ENCODE data around the gene PSMD5. TPM values are rescaled to one million over a fixed set of nuclear protein-coding genes. Genes with fewer than 3 reads are reported as not detected.
A peak's percentile ranks its signal among the peaks of the same experiment; 100 is the strongest.

The PSMD5 gene
- total RNA-seq, 1 donor from 2014 or later: 54.3 TPM

- Mint-ChIP-seq H3K4me1 (ENCODE audit: low read depth) (peaks cover 9% of the 10 kb centered on the region), H3K4me3 (ENCODE audit: unreplicated experiment) (no peak overlapping the region), H3K27ac (ENCODE audit: unreplicated experiment) (no peak overlapping the region), H3K36me3 (ENCODE audit: low read depth) (peaks cover 31% of the 10 kb centered on the region), H3K9me3 (ENCODE audit: low read depth) (no peaks in the 10 kb centered on the region), H3K27me3 (ENCODE audit: low read depth) (no peaks in the 10 kb centered on the region)
- TF ChIP-seq CTCF (IDR thresholded peaks at IDR 0.05): no peak
- DNase-seq (ENCODE audit: low spot score): no peak
These were observed 13.3 kb upstream of the PSMD5 start for GRCh38 chr9:120855827-120856670.

GRCh38 chr9:120854596-120855327 is 12.0 kb upstream of the PSMD5 start:
- H3K4me1 Mint-ChIP-seq (ENCODE audit: low read depth): peaks cover 9% of the 10 kb centered on the region
- no peak overlapping the region for H3K4me3 Mint-ChIP-seq (ENCODE audit: unreplicated experiment)
- H3K27me3 Mint-ChIP-seq (ENCODE audit: low read depth): no peaks in the 10 kb centered on the region
- no peaks in the 10 kb centered on the region for H3K9me3 Mint-ChIP-seq (ENCODE audit: low read depth)
- peaks cover 19% of the 10 kb centered on the region for H3K36me3 Mint-ChIP-seq (ENCODE audit: low read depth)
- DNase-seq (ENCODE audit: low spot score): no peak
- TF ChIP-seq CTCF (IDR thresholded peaks at IDR 0.05): no peak
- no peak overlapping the region for H3K27ac Mint-ChIP-seq (ENCODE audit: unreplicated experiment)

- Mint-ChIP-seq H3K36me3 (ENCODE audit: low read depth) (peaks cover 9% of the 10 kb centered on the region), H3K4me3 (ENCODE audit: unreplicated experiment) (no peak overlapping the region), H3K9me3 (ENCODE audit: low read depth) (no peaks in the 10 kb centered on the region), H3K4me1 (ENCODE audit: low read depth) (peaks cover 9% of the 10 kb centered on the region), H3K27me3 (ENCODE audit: low read depth) (no peaks in the 10 kb centered on the region), H3K27ac (ENCODE audit: unreplicated experiment) (peak overlapping the region; percentile 32)
- DNase-seq (ENCODE audit: low spot score): no peak
- no peak for TF ChIP-seq CTCF (IDR thresholded peaks at IDR 0.05)
These were observed 10.5 kb upstream of the PSMD5 start for GRCh38 chr9:120853198-120853597.

GRCh38 chr9:120852240-120853010 is 9.7 kb upstream of the PSMD5 start:
- Mint-ChIP-seq H3K27me3 (ENCODE audit: low read depth) (no peaks in the 10 kb centered on the region), H3K4me1 (ENCODE audit: low read depth) (peaks cover 9% of the 10 kb centered on the region), H3K27ac (ENCODE audit: unreplicated experiment) (peak overlapping the region; percentile 25), H3K4me3 (ENCODE audit: unreplicated experiment) (no peak overlapping the region), H3K9me3 (ENCODE audit: low read depth) (no peaks in the 10 kb centered on the region), H3K36me3 (ENCODE audit: low read depth) (peaks cover 3% of the 10 kb centered on the region)
- DNase-seq (ENCODE audit: low spot score): no peak
- TF ChIP-seq CTCF (IDR thresholded peaks at IDR 0.05): no peak

GRCh38 chr9:120851449-120851848 is 8.7 kb upstream of the PSMD5 start:
- TF ChIP-seq CTCF (IDR thresholded peaks at IDR 0.05): no peak
- no peak for DNase-seq (ENCODE audit: low spot score)
- no peaks in the 10 kb centered on the region for H3K36me3 Mint-ChIP-seq (ENCODE audit: low read depth)
- H3K4me3 Mint-ChIP-seq (ENCODE audit: unreplicated experiment): no peak overlapping the region
- no peaks in the 10 kb centered on the region for H3K27me3 Mint-ChIP-seq (ENCODE audit: low read depth)
- H3K9me3 Mint-ChIP-seq (ENCODE audit: low read depth): no peaks in the 10 kb centered on the region
- peaks cover 9% of the 10 kb centered on the region for H3K4me1 Mint-ChIP-seq (ENCODE audit: low read depth)
- H3K27ac Mint-ChIP-seq (ENCODE audit: unreplicated experiment): no peak overlapping the region

All from chondrocyte (in vitro differentiated cells).